Measurements from ENCODE around the gene RIC8A.

GRCh38 chr11:205221-206001, 2.1 kb upstream of the RIC8A start:
- TF ChIP-seq, protein P1, sequence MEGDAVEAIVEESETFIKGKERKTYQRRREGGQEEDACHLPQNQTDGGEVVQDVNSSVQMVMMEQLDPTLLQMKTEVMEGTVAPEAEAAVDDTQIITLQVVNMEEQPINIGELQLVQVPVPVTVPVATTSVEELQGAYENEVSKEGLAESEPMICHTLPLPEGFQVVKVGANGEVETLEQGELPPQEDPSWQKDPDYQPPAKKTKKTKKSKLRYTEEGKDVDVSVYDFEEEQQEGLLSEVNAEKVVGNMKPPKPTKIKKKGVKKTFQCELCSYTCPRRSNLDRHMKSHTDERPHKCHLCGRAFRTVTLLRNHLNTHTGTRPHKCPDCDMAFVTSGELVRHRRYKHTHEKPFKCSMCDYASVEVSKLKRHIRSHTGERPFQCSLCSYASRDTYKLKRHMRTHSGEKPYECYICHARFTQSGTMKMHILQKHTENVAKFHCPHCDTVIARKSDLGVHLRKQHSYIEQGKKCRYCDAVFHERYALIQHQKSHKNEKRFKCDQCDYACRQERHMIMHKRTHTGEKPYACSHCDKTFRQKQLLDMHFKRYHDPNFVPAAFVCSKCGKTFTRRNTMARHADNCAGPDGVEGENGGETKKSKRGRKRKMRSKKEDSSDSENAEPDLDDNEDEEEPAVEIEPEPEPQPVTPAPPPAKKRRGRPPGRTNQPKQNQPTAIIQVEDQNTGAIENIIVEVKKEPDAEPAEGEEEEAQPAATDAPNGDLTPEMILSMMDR (conservative IDR thresholded peaks at IDR 0.05; ENCODE audit: low read length), result no peak
- TF ChIP-seq EZH2phosphoT487 (IDR thresholded peaks at IDR 0.05; ENCODE audit: borderline replicate concordance), result no peak
